GM12801 (cell line): ENCODE data around the gene SLC22A8.

Source experiments
- TF ChIP-seq, protein P1 (sequence below): IDR thresholded peaks from one replicate; pipeline ENCODE4 v1.5.1; 2011; ENCODE audit warnings: control low read depth; ENCODE audit not compliant: insufficient read length; ENCODE audit errors: extremely low read depth

The SLC22A8 gene

DNA sequence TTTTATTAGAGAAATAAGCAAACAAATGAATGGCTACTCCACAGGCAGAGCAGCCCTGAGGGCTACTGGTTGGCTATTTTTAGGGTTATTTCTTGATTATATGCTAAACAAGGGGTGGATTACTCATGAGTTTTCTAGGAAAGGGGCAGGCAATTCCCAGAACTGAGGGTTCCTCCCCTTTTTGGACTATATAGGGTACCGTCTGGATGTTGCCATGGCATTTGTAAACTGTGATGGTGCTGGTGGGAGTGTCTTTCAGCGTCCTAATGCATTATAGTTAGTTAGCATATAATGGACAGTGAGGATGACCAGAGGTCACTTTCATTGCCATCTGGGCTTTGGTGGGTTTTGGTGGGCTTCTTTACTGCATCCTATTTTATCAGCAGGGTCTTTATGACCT, 50.1 kb downstream of the SLC22A8 start:
- TF ChIP-seq, protein P1, sequence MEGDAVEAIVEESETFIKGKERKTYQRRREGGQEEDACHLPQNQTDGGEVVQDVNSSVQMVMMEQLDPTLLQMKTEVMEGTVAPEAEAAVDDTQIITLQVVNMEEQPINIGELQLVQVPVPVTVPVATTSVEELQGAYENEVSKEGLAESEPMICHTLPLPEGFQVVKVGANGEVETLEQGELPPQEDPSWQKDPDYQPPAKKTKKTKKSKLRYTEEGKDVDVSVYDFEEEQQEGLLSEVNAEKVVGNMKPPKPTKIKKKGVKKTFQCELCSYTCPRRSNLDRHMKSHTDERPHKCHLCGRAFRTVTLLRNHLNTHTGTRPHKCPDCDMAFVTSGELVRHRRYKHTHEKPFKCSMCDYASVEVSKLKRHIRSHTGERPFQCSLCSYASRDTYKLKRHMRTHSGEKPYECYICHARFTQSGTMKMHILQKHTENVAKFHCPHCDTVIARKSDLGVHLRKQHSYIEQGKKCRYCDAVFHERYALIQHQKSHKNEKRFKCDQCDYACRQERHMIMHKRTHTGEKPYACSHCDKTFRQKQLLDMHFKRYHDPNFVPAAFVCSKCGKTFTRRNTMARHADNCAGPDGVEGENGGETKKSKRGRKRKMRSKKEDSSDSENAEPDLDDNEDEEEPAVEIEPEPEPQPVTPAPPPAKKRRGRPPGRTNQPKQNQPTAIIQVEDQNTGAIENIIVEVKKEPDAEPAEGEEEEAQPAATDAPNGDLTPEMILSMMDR, result no peak

DNA sequence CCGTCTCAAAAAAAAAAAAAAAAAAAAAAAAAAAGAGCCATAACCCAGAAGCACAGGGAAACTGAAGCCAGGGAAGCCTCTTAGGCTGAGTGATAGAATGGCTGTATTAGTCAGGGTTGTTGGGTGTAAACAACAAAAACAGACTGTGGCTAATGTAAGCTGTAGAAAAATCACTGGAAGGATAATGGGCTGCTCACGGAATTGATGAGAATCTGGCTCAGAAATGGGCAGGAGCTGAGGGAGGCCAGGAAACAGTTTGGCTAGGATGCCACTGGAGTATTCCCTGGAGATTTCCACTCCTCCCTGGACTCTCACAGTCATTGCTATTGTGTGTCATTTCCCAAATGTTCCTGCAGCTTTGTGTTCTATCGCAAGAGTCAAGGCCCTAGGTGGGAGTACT, 53.2 kb downstream of the SLC22A8 start:
- TF ChIP-seq, protein P1, result no peak

DNA sequence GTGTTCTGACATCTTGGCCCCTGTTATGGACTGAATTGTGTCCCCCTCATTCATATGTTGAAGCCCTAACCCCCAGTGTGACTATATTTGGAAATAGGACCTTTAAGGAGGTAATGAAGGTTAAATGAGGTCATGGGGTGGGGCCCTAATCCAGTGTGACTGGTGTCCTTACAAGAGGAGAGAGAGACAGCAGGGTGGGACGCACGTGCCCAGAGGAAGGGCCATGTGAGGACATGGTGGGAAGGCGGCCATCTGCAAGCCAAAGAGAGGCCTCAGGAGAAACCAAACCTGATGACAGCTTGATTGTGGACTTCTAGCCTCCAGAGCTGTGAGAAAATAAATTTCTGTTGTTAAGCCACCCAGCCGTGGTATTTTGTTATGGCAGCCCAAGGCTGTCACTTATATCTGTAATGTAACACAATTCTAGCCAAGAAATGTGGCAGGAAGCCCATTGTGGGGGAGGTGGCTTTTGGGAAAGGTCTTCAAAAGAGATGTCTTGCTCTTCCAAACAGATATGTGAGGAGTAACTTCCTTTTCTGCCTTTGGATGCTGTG, 54.5 kb downstream of the SLC22A8 start:
- TF ChIP-seq, protein P1, result no peak

DNA sequence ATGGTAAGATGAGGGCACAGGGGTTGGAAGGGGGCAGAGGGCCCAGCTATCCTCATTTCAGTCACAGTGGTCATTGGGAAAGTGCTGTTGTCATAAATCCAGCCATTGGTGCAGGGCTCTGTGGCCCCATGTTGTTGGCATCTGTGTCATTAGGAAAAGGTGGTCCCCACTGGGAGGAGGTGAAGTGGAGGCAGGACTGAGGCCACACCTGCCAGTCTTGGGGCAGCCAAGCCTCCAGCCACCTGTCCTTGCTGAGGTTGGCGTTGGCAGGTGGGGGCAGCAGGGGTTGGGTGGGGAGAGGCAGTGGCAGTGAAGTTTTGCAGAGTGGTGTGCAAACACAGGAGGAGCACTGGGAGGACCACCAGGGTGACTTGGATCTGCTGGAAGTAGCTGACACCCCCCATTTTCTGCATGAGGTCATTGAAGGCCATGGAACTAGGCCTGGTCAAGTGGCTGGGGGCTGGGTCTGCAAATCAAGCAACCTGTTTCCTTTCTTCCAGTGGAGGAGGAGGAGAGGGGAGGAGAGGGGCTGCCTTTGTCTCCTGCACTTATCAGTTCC, 56.1 kb downstream of the SLC22A8 start:
- TF ChIP-seq, protein P1, result no peak

DNA sequence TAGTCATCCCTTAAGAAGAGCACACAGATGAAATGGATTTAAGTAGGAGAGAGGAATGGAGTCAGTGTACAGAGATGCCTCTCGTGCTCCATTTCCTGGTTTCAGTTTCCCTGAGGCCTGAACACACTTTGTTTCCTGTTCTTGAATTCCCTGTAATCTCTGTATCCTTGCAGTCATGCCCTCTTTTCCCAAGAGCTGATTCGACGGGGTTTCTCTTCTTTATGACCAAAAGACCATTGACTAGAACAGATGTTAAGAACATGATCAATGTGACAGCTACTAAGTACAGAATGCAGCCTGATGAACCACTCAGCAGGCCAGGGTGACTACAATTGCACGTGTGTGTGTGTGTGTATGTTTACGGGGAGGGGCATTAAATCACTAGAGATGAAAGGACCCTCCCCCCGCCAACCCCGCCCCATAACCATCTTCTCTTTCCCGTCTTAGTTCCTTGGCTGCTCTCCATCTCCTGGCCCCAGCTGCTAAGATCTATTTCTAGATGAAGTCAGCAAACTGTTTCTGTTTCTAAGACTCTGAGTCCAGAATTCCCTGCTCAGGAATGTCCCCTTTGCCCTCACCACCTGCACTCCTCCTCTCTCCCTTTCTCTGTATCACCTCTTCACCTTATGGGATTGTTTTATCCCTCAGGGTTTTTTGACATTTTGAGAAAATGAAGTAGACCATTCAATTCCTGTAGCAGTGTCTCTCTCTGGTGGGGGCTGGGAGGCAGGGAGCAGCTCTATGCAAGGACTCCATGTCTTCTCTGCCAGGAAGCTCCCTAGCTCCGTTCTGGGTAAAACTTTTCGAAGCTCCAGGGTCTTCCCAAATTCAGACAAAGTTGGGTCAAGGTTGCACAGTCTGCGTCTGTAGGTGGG, 56.9 kb downstream of the SLC22A8 start:
- TF ChIP-seq, protein P1, result no peak

DNA sequence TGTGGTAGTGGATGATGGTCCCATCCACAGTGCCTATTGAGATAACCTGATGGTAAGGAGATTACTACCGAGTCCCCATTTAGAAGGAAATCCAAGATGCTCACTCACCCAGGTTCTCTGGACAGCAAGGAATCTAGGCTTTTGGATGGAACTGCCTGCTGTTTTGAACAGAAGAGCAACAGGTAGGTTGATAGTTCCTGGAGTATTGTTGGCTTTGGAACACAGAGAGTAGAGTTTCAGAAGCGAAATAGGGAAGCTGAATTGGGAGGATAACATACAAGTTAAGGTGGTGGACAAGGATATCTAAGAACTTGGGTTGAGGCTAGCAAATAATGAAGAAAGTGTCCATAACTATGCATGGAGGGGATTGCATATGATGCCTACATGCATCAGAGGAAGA, 58.5 kb downstream of the SLC22A8 start:
- TF ChIP-seq, protein P1, result no peak

DNA sequence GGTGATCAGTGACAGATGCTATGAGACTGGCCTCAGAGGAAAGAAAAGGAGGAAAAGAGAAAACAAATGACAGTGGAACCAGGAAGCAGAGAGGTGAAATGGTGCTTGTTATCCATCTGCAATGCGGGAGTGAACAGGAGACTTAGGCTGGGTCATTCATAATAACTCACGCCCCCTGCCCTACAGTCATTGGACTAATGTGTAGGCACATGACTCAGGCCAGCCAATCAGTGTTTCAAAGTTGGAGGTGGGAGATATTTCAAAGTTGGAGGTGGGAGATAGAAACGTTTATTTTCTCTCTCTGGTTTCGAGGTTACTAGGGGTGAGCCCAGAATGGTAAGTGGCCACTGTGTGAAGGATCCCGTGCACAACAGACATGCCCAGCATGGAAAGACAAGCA, 61.2 kb downstream of the SLC22A8 start:
- TF ChIP-seq, protein P1, result no peak
